Skeletal muscle satellite cell (primary cell): ENCODE results near the gene ATP4B.
"Not testable (repeated sequence)": the region's sequence is repeated elsewhere in the genome, so short reads cannot be mapped to it uniquely, and the experiment has no call there.

Experiments
- H3K27me3 ChIP-seq: 2 replicates; pipeline ENCODE4 v1.7.0; 2013; ENCODE audit warnings: low read length; ENCODE audit not compliant: control insufficient read depth, insufficient read depth
- H3K36me3 ChIP-seq: 2 replicates; pipeline ENCODE4 v1.7.0; 2013; ENCODE audit warnings: mild to moderate bottlenecking, control low read depth, low read length; ENCODE audit not compliant: insufficient read depth
- H3K4me1 ChIP-seq: 2 replicates; pipeline ENCODE4 v1.7.0; 2013; ENCODE audit warnings: low read length; ENCODE audit not compliant: control insufficient read depth, insufficient read depth
- H3K4me2 ChIP-seq: 2 replicates; pipeline ENCODE4 v1.7.0; 2013; ENCODE audit warnings: mild to moderate bottlenecking, low read length
- H3K4me3 ChIP-seq: 2 replicates; pipeline ENCODE4 v1.7.0; 2013; ENCODE audit warnings: low read length
- H3K9ac ChIP-seq: 2 replicates; pipeline ENCODE4 v1.7.0; 2013; ENCODE audit warnings: mild to moderate bottlenecking, low read depth, low read length, moderate library complexity
- H3K9me3 ChIP-seq: replicated peaks from 2 replicates; pipeline ENCODE4 v1.7.0; 2013; ENCODE audit warnings: mild to moderate bottlenecking, control low read depth, low read length

Gene ATP4B

DNA sequence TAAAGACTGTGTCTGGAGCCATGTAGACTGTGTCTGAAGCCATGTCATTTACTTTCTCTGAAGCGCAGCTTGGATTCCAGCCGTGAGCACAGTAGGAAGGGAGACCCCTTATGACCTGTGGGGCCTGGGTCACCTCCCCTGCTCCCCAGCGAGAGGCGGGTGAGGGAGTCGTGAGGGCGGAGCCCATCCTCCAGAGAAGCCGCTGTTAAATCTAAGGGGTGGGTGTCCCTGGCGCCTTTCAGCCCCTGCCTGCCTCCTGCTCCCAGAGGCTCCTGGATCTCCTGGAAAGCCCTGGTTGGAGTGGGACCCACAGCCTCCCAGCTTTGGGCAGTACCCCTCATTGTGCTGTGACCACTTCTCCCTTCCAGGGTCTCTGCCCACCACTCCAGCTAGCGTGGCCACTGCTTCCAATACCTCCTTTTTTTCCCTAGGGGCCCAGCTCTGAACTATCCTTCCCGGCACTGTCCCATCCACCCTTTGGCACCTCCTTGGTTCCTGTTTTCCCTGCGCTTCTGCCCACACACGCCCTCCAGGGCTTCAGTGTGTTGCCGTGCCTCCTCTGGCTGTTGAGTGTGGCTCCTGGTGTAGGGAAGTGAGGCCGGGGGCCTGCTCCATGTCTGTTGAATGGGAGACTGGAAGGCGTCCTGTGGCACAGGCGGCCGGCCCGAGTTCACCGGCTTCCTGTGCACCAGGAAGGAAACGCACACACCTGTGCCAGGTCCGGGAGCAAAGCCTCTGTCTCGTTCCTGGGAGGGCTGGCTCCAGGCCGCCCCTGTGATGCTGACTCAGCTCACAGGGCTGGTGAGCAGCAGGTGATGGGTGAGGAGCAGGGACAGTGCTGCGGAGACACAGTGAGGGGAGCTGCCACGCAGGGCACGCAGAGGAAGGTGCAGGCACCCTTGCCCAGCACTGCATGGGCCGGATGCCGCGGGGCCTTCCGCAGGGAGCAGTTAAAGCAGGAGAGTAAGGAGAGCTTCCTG, 29.4 kb downstream of the ATP4B start:
- Histone ChIP-seq H3K4me3 (no peak overlapping the region), H3K9ac (no peak overlapping the region), H3K36me3 (peaks cover 62% of the 10 kb centered on the region), H3K27me3 (no peaks in the 10 kb centered on the region), H3K4me2 (no peak overlapping the region), H3K4me1 (peaks cover 11% of the 10 kb centered on the region), H3K9me3 (no peaks in the 10 kb centered on the region)

- no peak overlapping the region for H3K9ac ChIP-seq
- peaks cover 58% of the 10 kb centered on the region for H3K36me3 ChIP-seq
- H3K9me3 ChIP-seq, result no peaks in the 10 kb centered on the region
- no peaks in the 10 kb centered on the region for H3K27me3 ChIP-seq
- H3K4me2 ChIP-seq, result no peak overlapping the region
- H3K4me1 ChIP-seq, result peaks cover 11% of the 10 kb centered on the region
- no peak overlapping the region for H3K4me3 ChIP-seq
These were observed 30.9 kb downstream of the ATP4B start for GRCh38 chr13:113627136-113627535.

DNA sequence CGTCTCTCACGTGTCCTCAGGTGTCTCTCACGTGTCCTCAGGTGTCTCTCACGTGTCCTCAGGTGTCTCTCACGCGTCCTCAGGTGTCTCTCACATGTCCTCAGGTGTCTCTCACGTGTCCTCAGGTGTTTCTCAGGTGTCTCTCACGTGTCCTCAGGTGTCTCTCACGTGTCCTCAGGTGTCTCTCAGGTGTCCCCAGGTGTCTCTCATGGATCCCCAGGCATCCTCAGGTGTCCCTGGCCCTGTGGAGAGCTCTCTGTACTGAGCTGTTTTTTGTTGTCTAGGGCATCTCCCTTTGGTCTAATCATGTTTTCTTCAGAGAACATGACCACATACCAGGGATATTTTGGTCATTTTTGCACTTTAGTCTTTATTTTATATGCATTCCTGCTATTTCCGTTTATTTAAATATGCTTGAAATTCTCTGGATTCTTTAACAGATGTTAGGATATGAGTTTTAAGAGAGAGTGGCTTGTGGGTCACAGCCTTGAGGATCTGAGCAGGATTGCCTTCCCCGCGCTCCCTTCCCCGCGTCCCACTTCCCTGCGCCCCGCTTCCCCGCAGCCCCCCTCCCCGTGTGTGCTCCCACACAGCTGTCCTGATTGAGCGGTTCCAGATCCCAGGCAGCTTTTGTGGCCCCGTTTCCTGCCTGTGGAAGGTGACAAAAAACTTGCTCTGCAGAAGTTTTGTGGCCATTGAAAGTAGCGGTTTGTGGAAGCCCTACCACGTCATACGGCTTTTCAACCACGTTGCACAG, 31.9 kb downstream of the ATP4B start:
- Histone ChIP-seq H3K36me3 (peaks cover 48% of the 10 kb centered on the region), H3K4me1 (peaks cover 11% of the 10 kb centered on the region), H3K9me3 (no peaks in the 10 kb centered on the region), H3K4me3 (no peak overlapping the region), H3K4me2 (peak overlapping the region; percentile 24), H3K27me3 (no peaks in the 10 kb centered on the region), H3K9ac (no peak overlapping the region)

GRCh38 chr13:113624640-113625304, 33.2 kb downstream of the ATP4B start:
- H3K36me3 ChIP-seq, result peaks cover 40% of the 10 kb centered on the region
- H3K9me3 ChIP-seq, result not testable (repeated sequence)

DNA sequence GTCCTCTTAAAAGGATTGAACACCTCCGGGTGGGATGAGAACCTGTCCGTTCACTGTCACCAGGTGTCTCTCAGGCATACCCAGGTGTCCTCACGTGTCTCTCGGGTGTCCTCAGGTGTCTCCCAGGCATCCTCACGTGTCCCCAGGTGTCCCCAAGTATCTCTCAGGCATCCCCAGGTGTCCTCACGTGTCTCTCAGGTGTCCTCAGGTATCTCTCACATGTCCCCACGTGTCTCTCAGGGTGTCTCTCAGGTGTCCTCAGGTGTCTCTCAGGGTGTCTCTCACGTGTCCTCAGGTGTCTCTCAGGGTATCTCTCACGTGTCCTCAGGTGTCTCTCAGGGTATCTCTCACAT, 33.8 kb downstream of the ATP4B start:
- H3K27me3 ChIP-seq, result no peaks in the 10 kb centered on the region
- H3K4me2 ChIP-seq, result no peak overlapping the region
- peaks cover 11% of the 10 kb centered on the region for H3K4me1 ChIP-seq
- H3K9ac ChIP-seq, result no peak overlapping the region
- H3K4me3 ChIP-seq, result no peak overlapping the region
- H3K36me3 ChIP-seq, result peaks cover 35% of the 10 kb centered on the region
- H3K9me3 ChIP-seq, result no peaks in the 10 kb centered on the region

More at GRCh38 chr13:113624640-113625304, 33.2 kb downstream of the ATP4B start:
- H3K27me3 ChIP-seq, H3K4me2 ChIP-seq, H3K4me3 ChIP-seq, H3K9ac ChIP-seq: not testable (repeated sequence)
- H3K4me1 ChIP-seq, result peaks cover 11% of the 10 kb centered on the region

GRCh38 chr13:113623491-113624234, 34.3 kb downstream of the ATP4B start:
- H3K4me1 ChIP-seq, result peaks cover 11% of the 10 kb centered on the region
- no peaks in the 10 kb centered on the region for H3K9me3 ChIP-seq
- peaks cover 32% of the 10 kb centered on the region for H3K36me3 ChIP-seq
- H3K4me2 ChIP-seq, result no peak overlapping the region
- no peaks in the 10 kb centered on the region for H3K27me3 ChIP-seq
- H3K4me3 ChIP-seq, result no peak overlapping the region
- H3K9ac ChIP-seq, result no peak overlapping the region

- Histone ChIP-seq H3K4me2 (no peak overlapping the region), H3K9ac (no peak overlapping the region), H3K4me3 (no peak overlapping the region), H3K36me3 (peaks cover 32% of the 10 kb centered on the region), H3K9me3 (no peaks in the 10 kb centered on the region), H3K4me1 (peaks cover 11% of the 10 kb centered on the region), H3K27me3 (no peaks in the 10 kb centered on the region)
These were observed 35.1 kb downstream of the ATP4B start for GRCh38 chr13:113622791-113623490.

GRCh38 chr13:113621986-113622550, 35.9 kb downstream of the ATP4B start:
- H3K9ac ChIP-seq, H3K4me3 ChIP-seq, H3K27me3 ChIP-seq, H3K9me3 ChIP-seq, H3K4me2 ChIP-seq: not testable (repeated sequence)
- Histone ChIP-seq H3K4me1 (peaks cover 16% of the 10 kb centered on the region), H3K36me3 (peaks cover 29% of the 10 kb centered on the region)

GRCh38 chr13:113621498-113621897, 36.5 kb downstream of the ATP4B start:
- not testable (repeated sequence) for H3K4me3 ChIP-seq, H3K4me2 ChIP-seq, H3K9me3 ChIP-seq, H3K27me3 ChIP-seq, H3K9ac ChIP-seq
- H3K36me3 ChIP-seq, result peaks cover 24% of the 10 kb centered on the region
- H3K4me1 ChIP-seq, result peaks cover 20% of the 10 kb centered on the region

GRCh38 chr13:113621046-113621445, 37.0 kb downstream of the ATP4B start:
- Histone ChIP-seq H3K36me3 (peaks cover 28% of the 10 kb centered on the region), H3K4me1 (peaks cover 16% of the 10 kb centered on the region), H3K9ac (no peak overlapping the region), H3K27me3 (no peaks in the 10 kb centered on the region), H3K9me3 (no peaks in the 10 kb centered on the region), H3K4me2 (no peak overlapping the region), H3K4me3 (no peak overlapping the region)
